Measurements from ENCODE around the gene KIF23. TPM values are rescaled to one million over a fixed set of nuclear protein-coding genes. Genes with fewer than 3 reads are reported as not detected.

KIF23 gene
- total RNA-seq, 1 donor from 2014 or later: 8.6 TPM

DNA sequence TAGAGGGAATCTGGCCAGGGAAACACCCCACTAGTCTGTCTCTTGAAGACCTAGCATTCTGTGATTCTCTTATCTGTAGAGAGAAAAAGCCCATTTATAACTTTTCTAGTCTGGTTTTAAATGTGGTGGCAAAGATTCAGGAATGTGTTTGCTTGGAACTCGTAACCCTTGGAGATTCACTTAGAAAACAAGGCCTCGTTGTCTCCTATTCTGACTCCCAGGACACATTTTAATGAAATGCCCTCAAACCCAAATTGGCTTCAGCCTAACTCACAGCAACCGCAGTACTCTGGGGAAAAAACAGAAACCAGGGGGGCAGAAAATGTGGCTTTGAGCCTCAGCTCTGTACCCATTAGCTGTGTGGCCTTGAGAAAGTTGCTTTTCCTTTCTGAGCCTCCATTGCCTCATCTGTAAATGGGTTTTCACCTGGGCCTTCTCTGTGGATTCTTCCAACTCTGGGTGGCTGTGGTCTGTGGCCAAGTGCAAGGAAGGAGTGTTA, 75.0 kb downstream of the KIF23 start:
- TF ChIP-seq, protein P1, sequence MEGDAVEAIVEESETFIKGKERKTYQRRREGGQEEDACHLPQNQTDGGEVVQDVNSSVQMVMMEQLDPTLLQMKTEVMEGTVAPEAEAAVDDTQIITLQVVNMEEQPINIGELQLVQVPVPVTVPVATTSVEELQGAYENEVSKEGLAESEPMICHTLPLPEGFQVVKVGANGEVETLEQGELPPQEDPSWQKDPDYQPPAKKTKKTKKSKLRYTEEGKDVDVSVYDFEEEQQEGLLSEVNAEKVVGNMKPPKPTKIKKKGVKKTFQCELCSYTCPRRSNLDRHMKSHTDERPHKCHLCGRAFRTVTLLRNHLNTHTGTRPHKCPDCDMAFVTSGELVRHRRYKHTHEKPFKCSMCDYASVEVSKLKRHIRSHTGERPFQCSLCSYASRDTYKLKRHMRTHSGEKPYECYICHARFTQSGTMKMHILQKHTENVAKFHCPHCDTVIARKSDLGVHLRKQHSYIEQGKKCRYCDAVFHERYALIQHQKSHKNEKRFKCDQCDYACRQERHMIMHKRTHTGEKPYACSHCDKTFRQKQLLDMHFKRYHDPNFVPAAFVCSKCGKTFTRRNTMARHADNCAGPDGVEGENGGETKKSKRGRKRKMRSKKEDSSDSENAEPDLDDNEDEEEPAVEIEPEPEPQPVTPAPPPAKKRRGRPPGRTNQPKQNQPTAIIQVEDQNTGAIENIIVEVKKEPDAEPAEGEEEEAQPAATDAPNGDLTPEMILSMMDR (IDR thresholded peaks at IDR 0.05; ENCODE audit: insufficient read depth, low read length, poor library complexity, severe bottlenecking): no peak
- DNase-seq (ENCODE audit: low read depth): no peak
- Histone ChIP-seq H3K36me3 (ENCODE audit: control insufficient read depth, insufficient read depth, low read length) (no peaks in the 10 kb centered on the region), H3K27me3 (ENCODE audit: control insufficient read depth, insufficient read depth, low read length) (no peaks in the 10 kb centered on the region), H3K4me3 (ENCODE audit: low read depth, low read length) (no peak overlapping the region)

- no peaks in the 10 kb centered on the region for H3K27me3 ChIP-seq (ENCODE audit: control insufficient read depth, insufficient read depth, low read length)
- DNase-seq (ENCODE audit: low read depth): no peak
- no peaks in the 10 kb centered on the region for H3K36me3 ChIP-seq (ENCODE audit: control insufficient read depth, insufficient read depth, low read length)
- H3K4me3 ChIP-seq (ENCODE audit: low read depth, low read length): no peak overlapping the region
- TF ChIP-seq, protein P1 (IDR thresholded peaks at IDR 0.05; ENCODE audit: insufficient read depth, low read length, poor library complexity, severe bottlenecking): no peak
Measured at GRCh38 chr15:69490356-69491037, 76.3 kb downstream of the KIF23 start.

DNA sequence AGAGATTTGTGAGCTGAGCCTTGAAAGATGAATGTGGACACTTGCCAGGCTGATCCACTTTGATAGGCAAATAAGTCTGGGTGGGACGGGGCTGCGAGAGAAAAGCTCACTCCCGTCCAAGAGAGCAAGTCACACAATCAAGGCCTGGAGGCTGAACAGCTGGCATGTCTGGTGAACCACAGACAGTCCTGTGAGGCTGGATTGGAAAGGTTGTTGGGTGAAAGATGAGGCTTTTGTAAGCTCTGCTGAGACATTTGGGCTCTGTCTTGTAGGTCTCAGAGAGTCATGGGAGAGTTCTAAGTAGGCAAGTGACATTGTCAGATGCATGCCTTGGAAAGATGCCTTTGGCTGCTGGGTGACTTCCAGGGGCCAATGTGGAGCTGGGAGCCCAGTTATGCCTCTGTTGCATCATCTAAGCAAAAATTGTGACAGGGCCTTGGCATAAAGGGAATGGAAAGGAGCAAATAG, 76.9 kb downstream of the KIF23 start:
- Histone ChIP-seq H3K36me3 (ENCODE audit: control insufficient read depth, insufficient read depth, low read length) (no peaks in the 10 kb centered on the region), H3K4me3 (ENCODE audit: low read depth, low read length) (no peak overlapping the region), H3K27me3 (ENCODE audit: control insufficient read depth, insufficient read depth, low read length) (no peaks in the 10 kb centered on the region)
- DNase-seq (ENCODE audit: low read depth): no peak
- TF ChIP-seq, protein P1 (IDR thresholded peaks at IDR 0.05; ENCODE audit: insufficient read depth, low read length, poor library complexity, severe bottlenecking): no peak

GRCh38 chr15:69493406-69493805, 79.3 kb downstream of the KIF23 start:
- no peaks in the 10 kb centered on the region for H3K36me3 ChIP-seq (ENCODE audit: control insufficient read depth, insufficient read depth, low read length)
- no peak overlapping the region for H3K4me3 ChIP-seq (ENCODE audit: low read depth, low read length)
- TF ChIP-seq, protein P1 (IDR thresholded peaks at IDR 0.05; ENCODE audit: insufficient read depth, low read length, poor library complexity, severe bottlenecking): no peak
- DNase-seq (ENCODE audit: low read depth): no peak
- no peaks in the 10 kb centered on the region for H3K27me3 ChIP-seq (ENCODE audit: control insufficient read depth, insufficient read depth, low read length)

DNA sequence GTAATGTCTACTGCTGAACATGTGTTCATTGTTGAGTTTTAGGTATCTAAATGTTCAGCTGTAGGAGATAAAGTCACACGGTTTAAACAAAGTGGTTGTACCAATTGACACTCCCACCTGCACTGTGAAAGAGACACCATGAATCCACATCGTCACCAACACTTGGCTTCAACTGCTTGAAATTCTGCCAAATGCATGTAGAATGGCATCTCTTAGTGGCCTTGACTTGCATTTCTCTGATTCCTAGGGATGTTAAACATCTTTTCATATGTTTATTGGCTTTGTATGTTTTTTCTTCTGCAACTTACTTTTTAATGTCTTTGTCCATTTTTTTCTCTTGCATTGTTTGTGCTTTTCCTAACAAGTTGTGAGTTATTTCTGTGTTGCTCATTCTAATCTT, 81.9 kb downstream of the KIF23 start:
- no peaks in the 10 kb centered on the region for H3K36me3 ChIP-seq (ENCODE audit: control insufficient read depth, insufficient read depth, low read length)
- DNase-seq (ENCODE audit: low read depth): no peak
- peaks cover 3% of the 10 kb centered on the region for H3K27me3 ChIP-seq (ENCODE audit: control insufficient read depth, insufficient read depth, low read length)
- TF ChIP-seq, protein P1 (IDR thresholded peaks at IDR 0.05; ENCODE audit: insufficient read depth, low read length, poor library complexity, severe bottlenecking): no peak
- H3K4me3 ChIP-seq (ENCODE audit: low read depth, low read length): no peak overlapping the region

- DNase-seq (ENCODE audit: low read depth): no peak
- H3K4me3 ChIP-seq (ENCODE audit: low read depth, low read length): no peak overlapping the region
- TF ChIP-seq, protein P1 (IDR thresholded peaks at IDR 0.05; ENCODE audit: insufficient read depth, low read length, poor library complexity, severe bottlenecking): no peak
- H3K36me3 ChIP-seq (ENCODE audit: control insufficient read depth, insufficient read depth, low read length): no peaks in the 10 kb centered on the region
- H3K27me3 ChIP-seq (ENCODE audit: control insufficient read depth, insufficient read depth, low read length): peaks cover 3% of the 10 kb centered on the region
Measured at GRCh38 chr15:69497076-69497475, 82.9 kb downstream of the KIF23 start.

Measured in kidney epithelial cell (primary cell).